NT2/D1 (cell line): ENCODE data around the gene PHLDB3.

Experiments used
- SUZ12 ChIP-seq: IDR thresholded peaks from 2 replicates; pipeline ENCODE4 v1.6.1; 2011; ENCODE audit not compliant: insufficient read length, insufficient read depth; ENCODE audit errors: extremely low read depth
- YY1 ChIP-seq: IDR thresholded peaks from 2 replicates; pipeline ENCODE4 v1.6.1; 2011; ENCODE audit not compliant: insufficient read length, insufficient read depth
- ZNF274 ChIP-seq: IDR thresholded peaks from 2 replicates; pipeline ENCODE4 v1.6.1; 2011; ENCODE audit warnings: mild to moderate bottlenecking, low read depth, low read length

GRCh38 chr19:43469160-43469480, 35.4 kb downstream of the PHLDB3 start:
- TF ChIP-seq YY1: no peak
- no peak for TF ChIP-seq SUZ12
- no peak for TF ChIP-seq ZNF274
